Upper lobe of left lung (tissue), 4 donors: ENCODE results near the gene TULP3.

Source experiments
- POLR2A ChIP-seq, 4 donors: fragments of 450-650 bp; IDR thresholded peaks; one replicate each; pipeline ENCODE4 v1.5.1; 2016 to 2017; ENCODE audit warnings: antibody characterized with exemption in 4 of 4, mild to moderate bottlenecking in 2 of 4
- POLR2AphosphoS5 ChIP-seq, 2 donors: sonication (generic); formaldehyde crosslinking; IDR thresholded peaks; one replicate each; pipeline ENCODE4 v1.5.1; 2017; ENCODE audit warnings: antibody characterized with exemption in 2 of 2
- TF ChIP-seq, protein P1 (sequence below), 6 experiments: fragments of 450-650 bp in 4 of 6; fragments of 200-600 bp in 2 of 6; sonication (generic) in 2 of 6; IDR thresholded peaks; one replicate each; pipeline ENCODE4 v1.5.1; 2016 to 2019; ENCODE audit warnings: antibody characterized with exemption in 6 of 6

DNA sequence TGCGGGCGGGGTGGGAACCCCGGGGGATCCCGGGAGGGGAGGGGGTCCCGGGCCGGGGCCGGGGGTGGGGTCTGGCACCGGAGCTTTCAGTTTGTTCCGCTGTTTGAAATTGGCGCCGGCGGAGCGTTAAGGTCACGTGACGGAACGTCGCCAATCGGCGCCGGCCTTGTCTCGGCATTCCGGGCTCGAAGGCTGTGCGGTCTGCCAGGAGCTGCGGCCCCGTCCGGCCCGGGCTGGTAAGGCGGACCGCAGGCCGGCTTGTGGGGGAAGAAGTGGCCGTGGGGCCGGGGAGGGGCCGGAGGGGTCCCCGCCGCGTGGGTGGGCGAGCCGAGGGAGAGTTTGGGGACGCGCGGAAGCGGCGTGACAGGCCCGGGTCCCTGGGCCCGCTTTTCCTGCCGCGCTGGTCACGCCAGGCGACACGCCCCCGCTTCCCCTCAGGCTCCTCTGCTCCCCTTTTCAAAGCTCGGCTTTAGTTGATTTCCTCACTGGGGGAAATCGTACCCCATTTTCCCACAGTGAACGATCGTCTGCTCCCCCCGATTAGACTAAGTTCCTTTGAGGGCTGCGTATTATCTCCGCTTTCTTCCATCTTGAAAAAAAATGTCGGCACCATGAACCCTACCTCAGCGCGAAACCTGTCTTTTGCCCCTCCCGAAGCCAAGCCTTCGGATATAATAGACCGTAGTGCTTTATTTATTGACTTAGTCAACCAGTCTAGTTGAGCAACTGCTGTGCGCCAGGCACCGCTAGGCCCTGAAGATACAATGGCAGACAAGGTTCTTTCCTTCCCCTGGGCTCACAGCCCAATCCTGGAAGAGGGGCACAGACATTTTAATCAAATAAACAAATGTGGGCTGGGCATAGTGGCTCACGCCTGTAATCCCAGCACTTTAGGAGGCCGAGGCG, 13.4 kb upstream of the TULP3 start, which contains the start of the genes FOXM1 and RHNO1:
- peak in 3 of 4 donors; percentile 51 to 79 (median 67) for TF ChIP-seq POLR2A (IDR thresholded peaks at IDR 0.05)
- TF ChIP-seq POLR2AphosphoS5 (IDR thresholded peaks at IDR 0.05), result peak; percentile 81
- TF ChIP-seq, protein P1, sequence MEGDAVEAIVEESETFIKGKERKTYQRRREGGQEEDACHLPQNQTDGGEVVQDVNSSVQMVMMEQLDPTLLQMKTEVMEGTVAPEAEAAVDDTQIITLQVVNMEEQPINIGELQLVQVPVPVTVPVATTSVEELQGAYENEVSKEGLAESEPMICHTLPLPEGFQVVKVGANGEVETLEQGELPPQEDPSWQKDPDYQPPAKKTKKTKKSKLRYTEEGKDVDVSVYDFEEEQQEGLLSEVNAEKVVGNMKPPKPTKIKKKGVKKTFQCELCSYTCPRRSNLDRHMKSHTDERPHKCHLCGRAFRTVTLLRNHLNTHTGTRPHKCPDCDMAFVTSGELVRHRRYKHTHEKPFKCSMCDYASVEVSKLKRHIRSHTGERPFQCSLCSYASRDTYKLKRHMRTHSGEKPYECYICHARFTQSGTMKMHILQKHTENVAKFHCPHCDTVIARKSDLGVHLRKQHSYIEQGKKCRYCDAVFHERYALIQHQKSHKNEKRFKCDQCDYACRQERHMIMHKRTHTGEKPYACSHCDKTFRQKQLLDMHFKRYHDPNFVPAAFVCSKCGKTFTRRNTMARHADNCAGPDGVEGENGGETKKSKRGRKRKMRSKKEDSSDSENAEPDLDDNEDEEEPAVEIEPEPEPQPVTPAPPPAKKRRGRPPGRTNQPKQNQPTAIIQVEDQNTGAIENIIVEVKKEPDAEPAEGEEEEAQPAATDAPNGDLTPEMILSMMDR (IDR thresholded peaks at IDR 0.05), result peak in 4 of 6 experiments; percentile 5 to 44 (median 19)
